NT2/D1 (cell line): ENCODE data around the gene THPO.

Source experiments
- SUZ12 ChIP-seq: IDR thresholded peaks from 2 replicates; pipeline ENCODE4 v1.6.1; 2011; ENCODE audit not compliant: insufficient read length, insufficient read depth; ENCODE audit errors: extremely low read depth
- YY1 ChIP-seq: IDR thresholded peaks from 2 replicates; pipeline ENCODE4 v1.6.1; 2011; ENCODE audit not compliant: insufficient read length, insufficient read depth
- ZNF274 ChIP-seq: IDR thresholded peaks from 2 replicates; pipeline ENCODE4 v1.6.1; 2011; ENCODE audit warnings: mild to moderate bottlenecking, low read depth, low read length

DNA sequence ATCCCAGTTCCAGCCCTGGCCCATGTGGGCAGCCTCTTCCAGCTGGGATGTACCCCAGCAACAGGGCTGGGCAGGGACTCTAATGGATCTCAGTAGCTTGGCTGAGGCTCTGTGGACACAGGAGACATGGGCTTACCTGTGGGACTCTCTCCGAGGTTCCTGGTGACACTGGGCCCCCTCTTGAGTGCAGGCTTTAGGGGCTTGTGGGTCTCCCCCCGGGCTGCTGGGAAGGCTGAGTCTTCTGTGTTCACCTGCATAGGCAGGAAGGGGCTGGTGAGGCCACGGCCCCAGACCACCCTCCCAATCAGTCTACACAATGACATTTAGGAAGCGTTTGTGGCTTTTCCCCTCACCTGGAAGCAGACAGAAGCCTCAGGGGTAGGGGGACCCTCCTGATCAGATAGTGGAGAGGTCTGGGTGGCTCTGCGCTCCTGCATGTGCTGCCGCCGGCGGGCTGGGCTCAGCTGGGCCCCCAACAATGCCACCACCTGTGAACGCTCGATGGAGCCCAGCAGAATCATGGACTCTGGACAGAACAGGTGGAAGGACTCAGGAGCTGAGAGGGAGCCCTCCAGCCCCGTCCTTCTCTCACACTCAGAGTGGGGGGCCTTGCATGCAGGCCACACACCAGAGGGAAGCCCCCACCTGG, 25.0 kb downstream of the THPO start:
- TF ChIP-seq YY1 (no peak), ZNF274 (no peak), SUZ12 (no peak)
